Hematopoietic multipotent progenitor cell treated with erythropoietin and hydrocortisone succinate and interleukin-3 and kit ligand, for 17 days (in vitro differentiated cells): ENCODE measurements around the gene GRIN2C.

Experiments
- DNase-seq: peaks from one replicate; pipeline ENCODE4 v3.0.0-alpha.2; 2015; ENCODE audit warnings: low spot score

The GRIN2C gene

GRCh38 chr17:74864297-74864865 lies 4.7 kb upstream of the GRIN2C start:
- DNase-seq, result no peak

GRCh38 chr17:74863420-74864296 lies 4.0 kb upstream of the GRIN2C start:
- no peak for DNase-seq

GRCh38 chr17:74862919-74863318 lies 3.2 kb upstream of the GRIN2C start:
- DNase-seq, result no peak

- DNase-seq, result peak; percentile 41
Observed at GRCh38 chr17:74862108-74862901, 2.6 kb upstream of the GRIN2C start.

- no peak for DNase-seq
Observed at GRCh38 chr17:74861662-74862107, 2.0 kb upstream of the GRIN2C start.

GRCh38 chr17:74860872-74861661 lies 1.4 kb upstream of the GRIN2C start:
- no peak for DNase-seq

GRCh38 chr17:74860229-74860871 lies 665 bp upstream of the GRIN2C start:
- DNase-seq, result no peak

GRCh38 chr17:74858672-74859458 lies 820 bp downstream of the GRIN2C start:
- DNase-seq, result no peak

DNA sequence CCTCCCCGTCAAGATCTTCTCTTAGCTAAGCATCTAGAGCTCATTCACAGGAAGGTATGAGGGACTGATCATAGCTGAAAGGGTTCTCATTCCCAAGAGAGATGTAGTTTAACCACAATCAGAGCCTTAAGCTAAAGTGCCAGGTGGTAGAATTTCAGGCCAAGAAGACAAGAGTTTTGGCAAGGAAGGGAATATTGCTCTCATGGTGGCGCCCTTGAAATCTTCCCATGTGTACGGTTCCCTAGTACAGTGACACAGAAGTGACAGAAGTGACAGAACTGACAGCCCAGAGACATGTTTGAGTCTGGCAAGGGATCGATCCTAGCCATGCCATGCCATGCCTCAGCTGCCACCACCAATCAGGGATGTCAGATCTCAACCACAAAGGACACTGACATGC lies 2.5 kb downstream of the GRIN2C start:
- DNase-seq, result no peak

DNA sequence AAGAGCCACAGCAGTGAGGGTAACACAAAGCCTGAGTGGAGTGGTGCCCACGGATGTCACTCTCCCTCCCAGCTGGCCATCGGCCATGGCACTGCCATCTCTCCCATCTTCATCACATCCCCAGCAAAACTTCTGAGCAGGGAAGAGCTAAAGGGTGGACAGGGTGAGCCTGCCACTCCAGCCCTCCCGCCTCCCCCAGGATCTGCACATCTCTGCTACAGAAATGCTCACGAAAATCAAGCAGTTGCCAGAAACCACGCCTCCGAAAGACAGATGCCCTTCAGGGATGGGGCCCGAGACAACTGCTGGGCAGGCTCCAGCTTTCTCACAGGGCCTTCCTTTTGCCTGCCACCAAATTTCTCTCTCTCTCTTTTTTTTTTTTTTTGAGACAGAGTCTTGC lies 3.6 kb downstream of the GRIN2C start:
- DNase-seq, result no peak

DNA sequence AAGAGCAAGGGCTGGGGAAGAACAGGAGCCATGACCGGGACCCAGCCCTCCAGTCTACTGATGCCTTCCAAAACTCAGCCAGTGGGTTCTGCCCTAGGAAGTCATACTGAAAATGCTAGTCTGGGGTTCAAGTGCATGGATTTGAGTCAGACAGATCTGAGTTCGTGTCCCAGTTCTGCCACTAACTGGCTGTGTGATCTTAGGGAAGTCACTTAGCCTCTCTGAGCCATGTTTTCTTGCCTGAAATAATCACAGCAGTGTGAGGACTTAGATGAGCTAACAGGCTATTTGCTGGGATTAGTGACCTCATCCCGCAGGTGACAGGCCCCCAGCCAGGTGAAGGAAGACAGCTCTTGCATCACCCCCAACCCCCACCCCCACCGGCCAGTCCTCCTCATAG lies 4.4 kb downstream of the GRIN2C start:
- no peak for DNase-seq

GRCh38 chr17:74854792-74855191 lies 4.9 kb downstream of the GRIN2C start:
- no peak for DNase-seq

DNA sequence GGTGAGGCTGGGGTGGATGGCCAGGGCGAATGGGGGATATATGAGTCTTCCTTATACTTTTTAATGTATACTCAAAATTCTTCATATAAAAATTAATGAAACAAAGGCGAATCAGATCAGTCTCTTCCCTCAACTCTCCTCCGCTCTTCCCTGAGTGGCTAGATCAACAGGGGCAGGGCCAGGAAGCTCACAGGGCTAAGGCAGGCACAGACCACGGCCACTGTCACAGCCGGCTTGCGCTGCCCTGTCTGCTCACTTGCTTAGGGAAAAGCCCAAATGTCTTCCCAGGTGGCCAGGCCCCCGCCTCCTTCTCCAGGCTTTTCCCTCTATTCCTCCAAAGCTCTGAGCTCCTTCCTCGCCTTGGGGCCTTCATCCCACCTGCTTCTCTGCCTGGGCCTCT lies 6.0 kb downstream of the GRIN2C start:
- DNase-seq, result no peak

GRCh38 chr17:74853048-74853397 lies 6.7 kb downstream of the GRIN2C start:
- no peak for DNase-seq

DNA sequence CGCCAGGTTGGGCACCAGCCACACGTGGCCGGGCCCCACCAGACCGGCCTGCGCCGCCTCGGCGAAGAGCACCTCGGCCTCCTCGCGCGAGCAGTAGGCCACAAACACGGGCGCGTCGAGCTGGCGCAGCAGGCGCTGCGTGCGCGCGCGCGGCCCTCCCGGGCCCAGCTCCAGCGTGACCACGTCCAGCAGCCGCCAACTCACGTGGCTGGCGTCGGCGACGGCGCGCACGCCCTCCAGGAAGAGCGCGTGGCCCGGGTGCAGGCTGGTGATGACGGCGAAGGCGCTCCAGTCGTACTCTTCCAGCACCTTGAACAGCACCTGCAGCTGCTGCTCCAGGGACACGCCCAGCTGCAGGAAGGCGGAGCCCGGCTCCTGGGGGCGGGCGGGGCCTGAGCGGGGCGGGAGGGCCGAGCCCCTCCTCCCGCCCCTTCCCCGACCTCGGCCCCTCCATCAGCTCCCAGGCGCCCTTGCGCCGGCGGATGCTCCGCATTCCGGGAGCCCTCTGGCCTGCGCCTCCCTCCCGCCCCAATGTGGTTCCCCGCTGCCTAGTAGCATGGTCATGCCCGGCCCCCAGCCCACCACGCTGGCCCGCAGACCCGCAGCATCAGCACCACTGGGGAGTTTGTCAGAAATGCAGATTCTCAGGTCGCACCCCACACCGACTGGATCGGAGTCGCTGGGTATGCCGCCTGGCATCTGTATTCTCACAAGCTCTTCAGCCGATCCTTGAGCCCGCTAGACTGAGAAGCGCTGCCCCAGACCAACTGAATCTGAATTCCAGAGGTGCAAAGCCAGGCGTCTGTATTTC lies 7.2 kb downstream of the GRIN2C start:
- DNase-seq, result no peak

GRCh38 chr17:74851612-74852236 lies 8.0 kb downstream of the GRIN2C start:
- DNase-seq, result no peak

- DNase-seq, result no peak
Observed at GRCh38 chr17:74850914-74851313, 8.8 kb downstream of the GRIN2C start.

DNA sequence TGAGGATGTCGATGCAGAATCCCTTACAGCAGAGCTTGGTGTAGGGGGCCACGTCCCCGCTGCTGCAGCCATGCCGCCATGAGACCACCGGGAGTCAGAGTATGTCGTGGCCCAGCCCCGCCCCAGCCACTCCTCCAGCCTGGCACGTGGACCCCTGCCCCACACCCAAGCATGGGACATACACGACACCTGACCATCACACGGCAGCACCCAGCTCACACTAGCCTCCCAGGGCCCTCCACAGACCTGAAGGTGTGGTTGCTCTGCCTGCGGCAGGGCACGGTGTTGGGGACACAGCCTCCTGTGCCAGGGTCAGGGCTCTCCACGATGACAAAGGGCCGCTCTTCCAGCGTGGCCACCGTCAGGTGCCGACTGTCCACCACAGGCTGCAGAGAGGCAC lies 9.4 kb downstream of the GRIN2C start:
- DNase-seq, result no peak

GRCh38 chr17:74848656-74849399 lies 10.9 kb downstream of the GRIN2C start:
- no peak for DNase-seq
